Measurements from ENCODE around the gene SLFN12L. TPM values are rescaled to one million over a fixed set of nuclear protein-coding genes. Genes with fewer than 3 reads are reported as not detected.
"Not testable (repeated sequence)": the region's sequence is repeated elsewhere in the genome, so short reads cannot be mapped to it uniquely, and the experiment has no call there.

The SLFN12L gene
- total RNA-seq, 1 experiment from 2014 or later: not detected

- Histone ChIP-seq H3K36me3 (no peaks in the 10 kb centered on the region), H3K27me3 (peaks cover 9% of the 10 kb centered on the region; the same call in 1 of the 2 replicates), H3K9me3 (0 out of 2 replicates have a peak, but pooled peaks cover 4% of the 10 kb centered on the region), H3K4me3 (peak overlapping the region; percentile 41)
- peak; percentile 45 for DNase-seq
Measured at GRCh38 chr17:35486920-35487732, 50.4 kb downstream of the SLFN12L start.

GRCh38 chr17:35479271-35479670, 58.2 kb downstream of the SLFN12L start:
- H3K36me3 ChIP-seq: no peaks in the 10 kb centered on the region
- H3K9me3 ChIP-seq: no peaks in the 10 kb centered on the region
- peaks cover 25% of the 10 kb centered on the region for H3K27me3 ChIP-seq
- DNase-seq: no peak
- H3K4me3 ChIP-seq: no peak overlapping the region

DNA sequence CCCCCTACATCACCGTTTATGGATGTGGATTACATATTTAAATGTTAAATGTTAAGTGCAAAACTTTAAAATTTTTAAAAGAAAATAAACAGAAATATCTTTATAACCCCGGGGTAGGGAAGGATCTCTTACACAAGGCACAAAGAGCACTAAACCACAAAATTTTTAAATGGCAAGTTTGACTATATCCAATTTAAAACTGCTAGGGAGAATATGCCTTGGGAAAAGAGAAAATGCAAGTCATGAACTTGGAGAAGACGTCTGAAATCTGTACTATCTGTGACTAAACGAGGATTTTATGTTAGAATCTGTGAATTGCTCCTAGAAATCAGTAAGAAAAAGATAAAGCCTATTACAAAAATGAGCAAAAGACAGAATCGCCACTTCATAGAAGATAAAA, 60.2 kb downstream of the SLFN12L start:
- Histone ChIP-seq H3K27me3 (peaks cover 30% of the 10 kb centered on the region), H3K36me3 (no peaks in the 10 kb centered on the region), H3K4me3 (no peak overlapping the region), H3K9me3 (no peaks in the 10 kb centered on the region)
- DNase-seq: no peak

DNA sequence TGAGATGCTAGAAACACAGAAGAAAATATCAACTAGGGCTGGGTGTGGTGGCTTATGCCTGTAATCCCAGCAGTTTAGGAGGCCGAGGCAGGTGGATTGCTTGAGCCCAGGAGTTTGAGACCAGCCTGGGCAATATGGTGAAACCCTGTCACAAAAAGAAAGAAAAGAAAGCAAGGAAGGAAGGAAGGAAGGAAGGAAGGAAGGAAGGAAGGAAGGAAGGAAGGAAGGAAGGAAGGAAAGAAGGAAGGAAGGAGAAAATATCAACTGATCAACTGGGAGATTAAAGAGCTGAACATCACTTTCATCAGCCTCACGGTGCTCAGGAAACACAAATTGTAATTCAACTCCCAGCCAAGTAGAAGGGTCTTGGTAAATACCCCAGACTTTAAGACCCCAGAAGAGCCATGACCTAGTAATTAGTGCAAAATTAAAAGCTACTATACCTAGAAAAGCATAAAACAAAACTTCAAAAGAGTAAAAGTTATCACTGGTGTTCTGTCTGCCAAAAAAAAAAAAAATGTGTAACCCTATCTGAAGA, 61.1 kb downstream of the SLFN12L start:
- Histone ChIP-seq H3K36me3 (no peaks in the 10 kb centered on the region), H3K4me3 (no peak overlapping the region), H3K27me3 (peaks cover 32% of the 10 kb centered on the region), H3K9me3 (no peaks in the 10 kb centered on the region)
- DNase-seq: no peak

- no peak overlapping the region for H3K4me3 ChIP-seq
- DNase-seq: no peak
- no peaks in the 10 kb centered on the region for H3K36me3 ChIP-seq
- no peaks in the 10 kb centered on the region for H3K9me3 ChIP-seq
- H3K27me3 ChIP-seq: peaks cover 7% of the 10 kb centered on the region; the same call in 1 of the 2 replicates
Measured at GRCh38 chr17:35468475-35468874, 69.0 kb downstream of the SLFN12L start.

- DNase-seq: no peak
- Histone ChIP-seq H3K27me3 (peaks cover 8% of the 10 kb centered on the region; the same call in 1 of the 2 replicates), H3K36me3 (no peaks in the 10 kb centered on the region), H3K9me3 (no peaks in the 10 kb centered on the region), H3K4me3 (no peak overlapping the region)
Measured at GRCh38 chr17:35467824-35468223, 69.7 kb downstream of the SLFN12L start.

- Histone ChIP-seq H3K9me3 (no peaks in the 10 kb centered on the region), H3K4me3 (no peak overlapping the region; the same call in 1 of the 2 replicates), H3K36me3 (no peaks in the 10 kb centered on the region), H3K27me3 (peaks cover 24% of the 10 kb centered on the region)
- DNase-seq: no peak
Measured at GRCh38 chr17:35460354-35460851, 77.1 kb downstream of the SLFN12L start.

GRCh38 chr17:35454035-35454434, 83.4 kb downstream of the SLFN12L start:
- DNase-seq, H3K36me3 ChIP-seq, H3K9me3 ChIP-seq, H3K27me3 ChIP-seq, H3K4me3 ChIP-seq: not testable (repeated sequence)

DNA sequence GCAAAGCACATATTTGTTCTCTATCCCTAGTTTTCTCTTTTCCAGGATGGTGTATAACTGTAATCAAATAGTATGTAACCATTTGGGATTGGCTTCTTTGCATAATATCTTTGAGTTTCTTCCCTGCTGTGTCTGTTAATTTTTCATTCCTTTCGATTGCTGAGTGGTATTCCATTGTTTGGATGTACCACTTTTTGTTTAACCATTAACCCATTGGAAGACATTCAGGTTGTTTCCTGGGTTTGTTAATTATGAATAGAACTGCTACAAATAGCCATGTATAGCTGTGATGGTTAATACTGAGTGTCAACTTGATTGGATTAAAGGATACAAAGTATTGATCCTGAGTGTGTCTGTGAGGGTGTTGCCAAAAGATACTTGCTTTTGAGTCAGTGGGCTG, 84.3 kb downstream of the SLFN12L start:
- no peaks in the 10 kb centered on the region for H3K36me3 ChIP-seq
- no peak for DNase-seq
- no peak overlapping the region for H3K4me3 ChIP-seq
- H3K27me3 ChIP-seq: peaks cover 5% of the 10 kb centered on the region
- no peaks in the 10 kb centered on the region for H3K9me3 ChIP-seq

DNA sequence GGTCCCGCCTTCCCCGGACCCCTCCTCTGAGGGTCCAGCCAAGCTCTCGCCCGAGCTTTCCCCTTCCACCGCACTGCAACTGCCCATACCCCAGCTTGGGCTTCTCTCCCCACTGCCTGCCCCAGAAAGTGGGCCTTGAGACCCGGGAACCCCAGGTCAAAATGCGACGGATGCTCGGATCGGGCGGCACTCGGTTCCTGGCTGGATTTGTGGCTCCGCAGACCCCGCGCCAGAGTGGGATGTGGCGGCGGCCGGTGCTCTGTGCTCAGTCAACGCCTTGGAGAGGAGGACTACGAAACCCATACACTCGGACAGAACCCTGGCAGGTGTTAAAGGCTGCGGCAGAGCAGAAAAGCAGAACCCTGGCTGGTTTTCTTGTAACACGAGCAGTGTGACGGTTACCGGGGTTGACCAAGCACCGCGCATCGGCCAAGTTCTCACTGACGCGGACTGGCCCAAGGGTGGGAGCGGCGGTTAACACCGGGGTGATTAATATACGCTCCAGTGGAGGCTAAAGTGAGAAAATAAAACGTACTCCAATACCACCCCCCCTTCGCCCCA, 88.0 kb downstream of the SLFN12L start:
- Histone ChIP-seq H3K27me3 (no peaks in the 10 kb centered on the region), H3K4me3 (peak overlapping the region; percentile 7), H3K9me3 (no peaks in the 10 kb centered on the region), H3K36me3 (no peaks in the 10 kb centered on the region)
- peak; percentile 50 for DNase-seq

- H3K27me3 ChIP-seq: no peaks in the 10 kb centered on the region
- H3K9me3 ChIP-seq: no peaks in the 10 kb centered on the region
- H3K36me3 ChIP-seq: no peaks in the 10 kb centered on the region
- DNase-seq: no peak
- peak overlapping the region; percentile 56 for H3K4me3 ChIP-seq
Measured at GRCh38 chr17:35448899-35449227, 88.6 kb downstream of the SLFN12L start.

GRCh38 chr17:35448214-35448898, 89.1 kb downstream of the SLFN12L start, which contains the start of gene SLFN13:
TSS of gene SLFN13 (minus strand) at chr17:35448766. CDS start at chr17:35445680, 3,086 bp downstream.
- peak; percentile 89 for DNase-seq
- Histone ChIP-seq H3K9me3 (no peaks in the 10 kb centered on the region), H3K27me3 (no peaks in the 10 kb centered on the region), H3K36me3 (no peaks in the 10 kb centered on the region), H3K4me3 (peak within 1 kb of the TSS; percentile 56)

GRCh38 chr17:35447499-35447898, 90.0 kb downstream of the SLFN12L start:
- H3K36me3 ChIP-seq: no peaks in the 10 kb centered on the region

DNA sequence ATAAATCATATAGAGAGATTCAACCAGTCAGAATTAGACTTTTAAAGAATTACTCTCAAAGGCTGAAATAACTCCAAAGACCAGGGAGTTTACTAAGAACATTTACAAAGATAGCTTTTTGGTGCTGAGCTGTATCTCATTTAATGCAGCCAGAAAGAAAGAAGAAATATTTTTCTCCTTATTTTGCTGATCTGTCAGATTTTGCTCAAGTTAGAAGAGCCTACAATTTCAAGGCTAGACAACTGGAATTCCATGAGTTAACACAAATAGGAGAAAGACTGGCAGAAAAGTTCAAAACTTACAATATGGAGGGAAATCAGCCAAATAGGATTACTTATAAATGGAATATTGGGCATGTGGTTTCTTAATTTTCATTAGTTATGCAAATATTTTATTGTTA, 99.0 kb downstream of the SLFN12L start:
- Histone ChIP-seq H3K9me3 (no peaks in the 10 kb centered on the region), H3K4me3 (no peak overlapping the region), H3K27me3 (no peaks in the 10 kb centered on the region), H3K36me3 (no peaks in the 10 kb centered on the region)
- DNase-seq: no peak

More at GRCh38 chr17:35447499-35447898, 90.0 kb downstream of the SLFN12L start:
- no peaks in the 10 kb centered on the region for H3K27me3 ChIP-seq
- no peak for DNase-seq
- no peaks in the 10 kb centered on the region for H3K9me3 ChIP-seq
- peak overlapping the region; percentile 56; the same call in 1 of the 2 replicates for H3K4me3 ChIP-seq

GRCh38 chr17:35433075-35433894, 104.2 kb downstream of the SLFN12L start:
- H3K36me3 ChIP-seq: no peaks in the 10 kb centered on the region; the same call in none of the 2 replicates
- no peaks in the 10 kb centered on the region for H3K9me3 ChIP-seq
- H3K4me3 ChIP-seq: peak overlapping the region; percentile 69
- H3K27me3 ChIP-seq: no peaks in the 10 kb centered on the region
- DNase-seq: peak; percentile 94
